MCF 10A (cell line): ENCODE data around the gene CRKL. TPM values are rescaled to one million over a fixed set of nuclear protein-coding genes. Genes with fewer than 3 reads are reported as not detected.

Experiments used
- BruUV-seq: library from RNA; stranded (reverse); fragments of 400-500 nt; replicated peaks from 2 replicates; lab custom pipeline; 2021; lab: Mats Ljungman, UMichigan
- CTCF ChIA-PET: fragments of 300-600 bp; sonication (Branson Sonifier 250); formaldehyde crosslinking; extraction: SDS; loops from one replicate; lab custom pipeline; 2021; ENCODE audit warnings: antibody characterized with exemption, inconsistent platforms; lab: Yijun Ruan, JAX
- POLR2A ChIA-PET: fragments of 300-600, 350-650 bp; sonication (Branson Sonifier 250); formaldehyde crosslinking; extraction: SDS; loops from one replicate; lab custom pipeline; 2020; ENCODE audit warnings: antibody characterized with exemption, inconsistent platforms; lab: Yijun Ruan, JAX
- DNase-seq: peaks from one replicate; pipeline ENCODE4 v3.0.0-alpha.2; 2018; ENCODE audit not compliant: unreplicated experiment
- H3K27ac Mint-ChIP-seq: one replicate; pipeline ENCODE4 v1.8.0; 2022; ENCODE audit warnings: mild to moderate bottlenecking, low read depth, mixed read lengths; ENCODE audit not compliant: unreplicated experiment
- H3K27me3 Mint-ChIP-seq: one replicate; pipeline ENCODE4 v1.8.0; 2022; ENCODE audit warnings: mixed read lengths; ENCODE audit not compliant: insufficient read depth, unreplicated experiment
- H3K36me3 Mint-ChIP-seq: one replicate; pipeline ENCODE4 v1.8.0; 2022; ENCODE audit warnings: mild to moderate bottlenecking, moderate library complexity, mixed read lengths; ENCODE audit not compliant: insufficient read depth, unreplicated experiment
- H3K4me1 Mint-ChIP-seq: one replicate; pipeline ENCODE4 v1.8.0; 2022; ENCODE audit warnings: mixed read lengths; ENCODE audit not compliant: insufficient read depth, unreplicated experiment
- H3K4me3 Mint-ChIP-seq: one replicate; pipeline ENCODE4 v1.8.0; 2022; ENCODE audit warnings: mild to moderate bottlenecking, moderate library complexity, mixed read lengths; ENCODE audit not compliant: unreplicated experiment
- H3K9me3 Mint-ChIP-seq: one replicate; pipeline ENCODE4 v1.8.0; 2022; ENCODE audit warnings: mixed read lengths; ENCODE audit not compliant: unreplicated experiment
- intact Hi-C: fragments of 100-400 bp; cut with micrococcal nuclease; formaldehyde crosslinking; loops from 2 replicates; pipeline ENCODE4 v1.14.1; 2022
- total RNA-seq: library from RNA; stranded (reverse); gene quantifications from 2 replicates; pipeline ENCODE4 v1.2.3, GENCODE V29; 2022
- TF ChIP-seq, protein P1 (sequence below): fragments of 200-600 bp; IDR thresholded peaks from one replicate; pipeline ENCODE4 v1.8.0; 2022; ENCODE audit warnings: antibody characterized with exemption, mild to moderate bottlenecking; ENCODE audit not compliant: unreplicated experiment

Gene CRKL
- total RNA-seq, 1 experiment from 2014 or later, result 74.0 TPM

DNA sequence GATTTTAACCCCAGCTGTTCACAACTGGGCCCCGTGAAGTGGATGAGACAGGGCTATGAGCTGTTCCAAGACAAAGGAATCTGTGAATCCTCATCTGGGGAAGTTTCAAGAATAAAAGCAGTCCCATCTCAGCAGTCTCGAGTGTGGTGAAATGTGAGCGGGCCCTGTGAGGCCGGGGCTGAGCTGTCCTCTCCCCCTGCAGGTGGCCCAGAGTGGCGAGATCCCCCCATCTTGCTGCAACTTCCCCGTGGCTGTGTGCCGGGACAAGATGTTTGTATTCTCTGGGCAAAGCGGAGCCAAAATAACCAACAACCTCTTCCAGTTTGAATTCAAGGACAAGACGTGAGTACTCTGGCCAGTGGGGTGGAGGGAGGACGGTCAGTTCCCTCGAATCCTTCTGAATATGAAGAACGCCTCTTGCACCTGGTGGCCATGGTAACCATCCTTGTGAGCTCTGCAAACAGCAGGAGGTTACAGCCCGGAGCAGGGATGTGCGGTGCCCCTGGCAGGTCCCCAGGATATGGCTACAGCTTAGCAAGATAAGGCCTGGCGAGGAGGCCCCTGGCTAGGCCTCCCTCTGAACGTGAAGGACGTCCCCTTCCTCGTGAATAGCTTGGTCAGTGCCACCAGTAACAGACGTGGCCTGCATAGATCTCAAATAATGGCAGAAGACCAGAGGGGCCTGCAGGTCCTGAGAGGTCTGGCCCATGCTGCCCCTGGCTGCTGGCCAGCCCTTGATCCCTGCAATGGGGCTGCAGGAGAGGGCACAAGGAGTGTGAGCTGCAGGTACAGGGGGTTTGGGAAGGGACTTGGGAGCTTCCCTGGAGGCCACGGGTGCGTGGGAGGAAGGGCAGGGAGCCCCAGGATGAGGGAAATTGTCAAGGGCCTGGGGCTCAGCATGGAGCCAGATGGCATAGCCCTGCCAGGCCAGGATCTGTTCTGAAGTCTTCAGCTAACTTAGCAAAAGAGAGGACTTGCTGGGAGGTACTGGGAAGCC is 73.3 kb downstream of the CRKL start:
- Mint-ChIP-seq H3K36me3 (peaks cover 16% of the 10 kb centered on the region), H3K27me3 (no peaks in the 10 kb centered on the region), H3K4me3 (no peak overlapping the region), H3K27ac (no peak overlapping the region), H3K4me1 (no peaks in the 10 kb centered on the region), H3K9me3 (no peaks in the 10 kb centered on the region)
- ChIA-PET POLR2A (interaction anchor here (1.0 to 2.0 kb wide), 2 partner anchors 8 to 11 kb away, joined by 4 to 6 read pairs; partner anchors contain the start of gene THAP7), CTCF (interaction anchor here (0.6 to 2.6 kb wide), 3 partner anchors 13 to 105 kb away, joined by 3 to 7 read pairs (median 5); no protein-coding TSS in a partner anchor)
- BruUV-seq, result no TSS peak
- TF ChIP-seq, protein P1, sequence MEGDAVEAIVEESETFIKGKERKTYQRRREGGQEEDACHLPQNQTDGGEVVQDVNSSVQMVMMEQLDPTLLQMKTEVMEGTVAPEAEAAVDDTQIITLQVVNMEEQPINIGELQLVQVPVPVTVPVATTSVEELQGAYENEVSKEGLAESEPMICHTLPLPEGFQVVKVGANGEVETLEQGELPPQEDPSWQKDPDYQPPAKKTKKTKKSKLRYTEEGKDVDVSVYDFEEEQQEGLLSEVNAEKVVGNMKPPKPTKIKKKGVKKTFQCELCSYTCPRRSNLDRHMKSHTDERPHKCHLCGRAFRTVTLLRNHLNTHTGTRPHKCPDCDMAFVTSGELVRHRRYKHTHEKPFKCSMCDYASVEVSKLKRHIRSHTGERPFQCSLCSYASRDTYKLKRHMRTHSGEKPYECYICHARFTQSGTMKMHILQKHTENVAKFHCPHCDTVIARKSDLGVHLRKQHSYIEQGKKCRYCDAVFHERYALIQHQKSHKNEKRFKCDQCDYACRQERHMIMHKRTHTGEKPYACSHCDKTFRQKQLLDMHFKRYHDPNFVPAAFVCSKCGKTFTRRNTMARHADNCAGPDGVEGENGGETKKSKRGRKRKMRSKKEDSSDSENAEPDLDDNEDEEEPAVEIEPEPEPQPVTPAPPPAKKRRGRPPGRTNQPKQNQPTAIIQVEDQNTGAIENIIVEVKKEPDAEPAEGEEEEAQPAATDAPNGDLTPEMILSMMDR, result no peak
- no peak for DNase-seq
- intact Hi-C loops, result no loop called here

DNA sequence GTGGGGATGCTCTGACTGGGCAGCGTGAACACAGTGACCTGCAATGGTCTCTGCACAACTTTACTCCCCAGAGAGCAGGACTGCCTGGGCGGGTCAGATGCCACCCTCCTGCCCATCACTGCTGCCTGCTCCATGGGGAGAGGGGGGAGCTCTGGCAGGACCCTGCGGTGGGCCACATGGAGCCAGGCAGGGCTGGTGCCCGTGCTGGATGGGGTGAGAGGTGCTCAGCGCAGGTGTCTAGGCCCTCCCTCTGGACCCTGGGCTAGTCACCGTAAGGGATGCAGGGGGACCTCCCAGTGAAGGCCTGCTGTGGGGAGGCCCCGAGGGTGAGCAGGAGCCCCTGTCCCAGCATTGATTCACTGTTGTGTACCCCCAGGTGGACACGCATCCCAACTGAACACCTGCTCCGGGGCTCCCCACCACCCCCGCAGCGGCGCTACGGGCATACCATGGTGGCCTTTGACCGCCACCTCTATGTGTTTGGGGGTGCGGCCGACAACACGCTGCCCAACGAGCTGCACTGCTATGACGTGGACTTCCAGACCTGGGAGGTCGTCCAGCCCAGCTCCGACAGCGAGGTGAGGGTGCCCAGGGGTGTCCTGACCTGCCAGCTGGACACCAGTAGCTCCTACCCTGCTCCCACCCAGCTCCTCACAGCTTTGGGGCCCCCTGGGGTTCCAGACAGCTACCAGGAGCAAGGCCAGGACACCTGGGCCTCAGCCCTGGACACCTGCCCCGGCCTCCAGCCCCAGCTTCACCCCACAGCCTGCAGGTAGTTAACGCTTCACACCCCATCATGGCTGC is 74.2 kb downstream of the CRKL start:
- no peak overlapping the region for H3K27ac Mint-ChIP-seq
- H3K36me3 Mint-ChIP-seq, result peaks cover 6% of the 10 kb centered on the region
- H3K4me3 Mint-ChIP-seq, result no peak overlapping the region
- no peaks in the 10 kb centered on the region for H3K27me3 Mint-ChIP-seq
- POLR2A ChIA-PET, result interaction anchor here (2.0 kb wide), 1 partner anchor 10 kb away, joined by 6 read pairs; the partner anchor contains the start of gene THAP7
- no peak for DNase-seq
- no peaks in the 10 kb centered on the region for H3K9me3 Mint-ChIP-seq
- H3K4me1 Mint-ChIP-seq, result no peaks in the 10 kb centered on the region
- BruUV-seq, result no TSS peak
- intact Hi-C loops, result no loop called here
- TF ChIP-seq, protein P1, result no peak
- CTCF ChIA-PET, result interaction anchor here (2.6 kb wide), 1 partner anchor 106 kb away, joined by 7 read pairs; no protein-coding TSS in a partner anchor

DNA sequence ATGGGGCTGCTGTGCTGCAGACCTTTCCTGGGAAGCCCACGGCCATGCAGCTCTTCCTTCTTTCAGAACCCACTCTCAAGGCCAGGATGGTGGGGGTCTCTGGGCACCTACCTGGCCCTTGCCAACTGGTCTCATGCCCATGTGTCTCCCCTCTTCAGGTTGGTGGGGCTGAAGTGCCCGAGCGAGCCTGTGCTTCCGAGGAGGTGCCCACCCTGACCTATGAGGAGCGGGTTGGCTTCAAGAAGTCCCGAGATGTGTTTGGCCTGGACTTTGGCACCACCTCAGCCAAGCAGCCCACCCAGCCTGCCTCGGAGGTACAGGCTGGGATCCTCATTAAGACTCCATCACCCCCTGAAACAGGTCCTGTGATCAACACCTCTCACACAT is 74.8 kb downstream of the CRKL start:
- TF ChIP-seq, protein P1, result no peak
- Mint-ChIP-seq H3K27ac (no peak overlapping the region), H3K27me3 (no peaks in the 10 kb centered on the region), H3K4me3 (no peak overlapping the region), H3K36me3 (peaks cover 4% of the 10 kb centered on the region), H3K4me1 (no peaks in the 10 kb centered on the region), H3K9me3 (no peaks in the 10 kb centered on the region)
- no peak for DNase-seq
- CTCF ChIA-PET, result interaction anchor here (2.6 kb wide), 1 partner anchor 106 kb away, joined by 7 read pairs; no protein-coding TSS in a partner anchor
- POLR2A ChIA-PET, result interaction anchor here (2.0 kb wide), 1 partner anchor 9 kb away, joined by 6 read pairs; the partner anchor contains the start of gene THAP7
- no TSS peak for BruUV-seq
- intact Hi-C loops, result no loop called here
